Measurements from ENCODE around the gene ADAMTS19. TPM values are rescaled to one million over a fixed set of nuclear protein-coding genes. Genes with fewer than 3 reads are reported as not detected.

ADAMTS19 gene
- total and polyA plus RNA-seq, 9 of the 15 experiments (the other 6 are each of a cell fraction or from before 2014, with no cell fraction given): not detected

GRCh38 chr5:129476751-129477150, 16.7 kb downstream of the ADAMTS19 start:
- DNase-seq (ENCODE audit: extremely low read depth in 1 of 4, low spot score in 3 of 4) (no peak), ATAC-seq (no peak), FAIRE-seq (no peak)
- intact Hi-C loops (cut with micrococcal nuclease) (no loop called here), in situ Hi-C loops (cut with MboI) (no loop called here)
- no peak overlapping the region for H2AFZ ChIP-seq (ENCODE audit: low read depth, low read length)
- CTCF ChIA-PET (ENCODE audit: low intra/inter-chr PET ratio): no interaction called here
- H3K4me2 ChIP-seq (ENCODE audit: insufficient read depth, low read length): no peak overlapping the region
- H3K79me2 ChIP-seq (ENCODE audit: control insufficient read depth, insufficient read depth, low read length): no peaks in the 10 kb centered on the region
- H3K9ac ChIP-seq (ENCODE audit: insufficient read depth in 1 of 2, low read depth in 2 of 2, low read length in 2 of 2): no peak overlapping the region
- 0 out of 2 replicates have a peak, but pooled peaks cover 2% of the 10 kb centered on the region for H3K9me3 ChIP-seq (replicated peaks; ENCODE audit: control insufficient read depth, insufficient read depth, low read depth, low read length)
- TF ChIP-seq ZNF175 (CRISPR knock-in tag; IDR thresholded peaks at IDR 0.05; ENCODE audit: low read depth): no peak
- TF ChIP-seq CEBPZ (IDR thresholded peaks at IDR 0.05; ENCODE audit: borderline replicate concordance, low read depth, low read length): no peak
- TF ChIP-seq LCOR (CRISPR knock-in tag; IDR thresholded peaks at IDR 0.05): no peak
- no peak for TF ChIP-seq ZNF24 (IDR thresholded peaks at IDR 0.05)
- no peak overlapping the region for H3K4me3 ChIP-seq
- no peak overlapping the region for H3K27ac ChIP-seq (ENCODE audit: extremely low read depth, low read depth, low read length)
- BruUV-seq (replicated peaks): no TSS peak
- H3K9me1 ChIP-seq (ENCODE audit: control insufficient read depth, insufficient read depth, low read length): no peaks in the 10 kb centered on the region
- no peaks in the 10 kb centered on the region for H3K27me3 ChIP-seq (ENCODE audit: control insufficient read depth in 2 of 2, insufficient read depth in 2 of 2, low read length in 2 of 2)
- H3K36me3 ChIP-seq (ENCODE audit: control insufficient read depth, insufficient read depth, low read length): no peaks in the 10 kb centered on the region
- POLR2A ChIA-PET: no interaction called here
- no peaks in the 10 kb centered on the region for H4K20me1 ChIP-seq (replicated peaks; ENCODE audit: control insufficient read depth, insufficient read depth, low read length)
- no peaks in the 10 kb centered on the region for H3K4me1 ChIP-seq (replicated peaks in 1 of 2; ENCODE audit: control insufficient read depth in 2 of 2, insufficient read depth in 2 of 2, low read length in 2 of 2)

Measured in K562 (cell line).